ENCODE results near the gene TSPAN4.

TSPAN4 gene

DNA sequence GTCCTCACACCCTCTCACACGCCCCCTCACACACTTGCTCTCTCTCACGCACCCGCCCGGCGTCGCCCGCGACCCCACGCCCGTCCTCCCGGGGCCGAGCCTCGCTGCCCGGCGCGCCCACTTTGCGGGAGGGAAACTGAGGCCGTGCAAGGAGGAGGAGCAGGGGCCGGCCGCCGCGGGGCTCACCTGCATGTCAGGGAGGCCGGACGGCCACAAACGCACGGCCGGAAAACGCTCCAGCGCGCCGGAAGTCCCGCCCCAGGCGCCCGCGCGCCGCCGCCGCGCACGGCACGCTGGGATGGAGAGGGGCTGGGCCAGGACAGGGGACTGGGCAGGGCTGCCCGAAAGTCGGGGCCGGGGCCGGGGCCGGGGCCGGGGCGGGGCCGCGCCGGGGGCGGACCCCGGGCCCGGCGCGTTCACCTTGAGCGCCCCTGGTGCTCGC, 68.0 kb downstream of the TSPAN4 start, which contains the start of gene CHID1 (continued):
- TF ChIP-seq ZNF169 (tag by site-specific recombination; IDR thresholded peaks at IDR 0.05), result no peak
- TF ChIP-seq ZNF76 (tag by site-specific recombination; IDR thresholded peaks at IDR 0.05; ENCODE audit: borderline replicate concordance, low read depth), result 0 out of 2 replicates have a peak, but pooled peaks have one; percentile 27
- no peak for TF ChIP-seq ZNF501 (tag by site-specific recombination; IDR thresholded peaks at IDR 0.05)
- no peak for TF ChIP-seq ZFP37 (tag by site-specific recombination; IDR thresholded peaks at IDR 0.05)
- TF ChIP-seq ZNF596 (tag by site-specific recombination; IDR thresholded peaks at IDR 0.05), result no peak
- no peak for TF ChIP-seq ZNF510 (tag by site-specific recombination; IDR thresholded peaks at IDR 0.05; ENCODE audit: insufficient replicate concordance)
- no peak for TF ChIP-seq ZNF155 (tag by site-specific recombination; IDR thresholded peaks at IDR 0.05)
- TF ChIP-seq, protein P1, sequence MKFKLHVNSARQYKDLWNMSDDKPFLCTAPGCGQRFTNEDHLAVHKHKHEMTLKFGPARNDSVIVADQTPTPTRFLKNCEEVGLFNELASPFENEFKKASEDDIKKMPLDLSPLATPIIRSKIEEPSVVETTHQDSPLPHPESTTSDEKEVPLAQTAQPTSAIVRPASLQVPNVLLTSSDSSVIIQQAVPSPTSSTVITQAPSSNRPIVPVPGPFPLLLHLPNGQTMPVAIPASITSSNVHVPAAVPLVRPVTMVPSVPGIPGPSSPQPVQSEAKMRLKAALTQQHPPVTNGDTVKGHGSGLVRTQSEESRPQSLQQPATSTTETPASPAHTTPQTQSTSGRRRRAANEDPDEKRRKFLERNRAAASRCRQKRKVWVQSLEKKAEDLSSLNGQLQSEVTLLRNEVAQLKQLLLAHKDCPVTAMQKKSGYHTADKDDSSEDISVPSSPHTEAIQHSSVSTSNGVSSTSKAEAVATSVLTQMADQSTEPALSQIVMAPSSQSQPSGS (tag by site-specific recombination; IDR thresholded peaks at IDR 0.05; ENCODE audit: low read depth), result no peak
- TF ChIP-seq, protein P2, sequence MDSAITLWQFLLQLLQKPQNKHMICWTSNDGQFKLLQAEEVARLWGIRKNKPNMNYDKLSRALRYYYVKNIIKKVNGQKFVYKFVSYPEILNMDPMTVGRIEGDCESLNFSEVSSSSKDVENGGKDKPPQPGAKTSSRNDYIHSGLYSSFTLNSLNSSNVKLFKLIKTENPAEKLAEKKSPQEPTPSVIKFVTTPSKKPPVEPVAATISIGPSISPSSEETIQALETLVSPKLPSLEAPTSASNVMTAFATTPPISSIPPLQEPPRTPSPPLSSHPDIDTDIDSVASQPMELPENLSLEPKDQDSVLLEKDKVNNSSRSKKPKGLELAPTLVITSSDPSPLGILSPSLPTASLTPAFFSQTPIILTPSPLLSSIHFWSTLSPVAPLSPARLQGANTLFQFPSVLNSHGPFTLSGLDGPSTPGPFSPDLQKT (IDR thresholded peaks at IDR 0.05; ENCODE audit: borderline replicate concordance, low read depth, low read length), result no peak
- no peak for TF ChIP-seq ZSCAN30 (tag by site-specific recombination; IDR thresholded peaks at IDR 0.05)
- TF ChIP-seq, protein P3, sequence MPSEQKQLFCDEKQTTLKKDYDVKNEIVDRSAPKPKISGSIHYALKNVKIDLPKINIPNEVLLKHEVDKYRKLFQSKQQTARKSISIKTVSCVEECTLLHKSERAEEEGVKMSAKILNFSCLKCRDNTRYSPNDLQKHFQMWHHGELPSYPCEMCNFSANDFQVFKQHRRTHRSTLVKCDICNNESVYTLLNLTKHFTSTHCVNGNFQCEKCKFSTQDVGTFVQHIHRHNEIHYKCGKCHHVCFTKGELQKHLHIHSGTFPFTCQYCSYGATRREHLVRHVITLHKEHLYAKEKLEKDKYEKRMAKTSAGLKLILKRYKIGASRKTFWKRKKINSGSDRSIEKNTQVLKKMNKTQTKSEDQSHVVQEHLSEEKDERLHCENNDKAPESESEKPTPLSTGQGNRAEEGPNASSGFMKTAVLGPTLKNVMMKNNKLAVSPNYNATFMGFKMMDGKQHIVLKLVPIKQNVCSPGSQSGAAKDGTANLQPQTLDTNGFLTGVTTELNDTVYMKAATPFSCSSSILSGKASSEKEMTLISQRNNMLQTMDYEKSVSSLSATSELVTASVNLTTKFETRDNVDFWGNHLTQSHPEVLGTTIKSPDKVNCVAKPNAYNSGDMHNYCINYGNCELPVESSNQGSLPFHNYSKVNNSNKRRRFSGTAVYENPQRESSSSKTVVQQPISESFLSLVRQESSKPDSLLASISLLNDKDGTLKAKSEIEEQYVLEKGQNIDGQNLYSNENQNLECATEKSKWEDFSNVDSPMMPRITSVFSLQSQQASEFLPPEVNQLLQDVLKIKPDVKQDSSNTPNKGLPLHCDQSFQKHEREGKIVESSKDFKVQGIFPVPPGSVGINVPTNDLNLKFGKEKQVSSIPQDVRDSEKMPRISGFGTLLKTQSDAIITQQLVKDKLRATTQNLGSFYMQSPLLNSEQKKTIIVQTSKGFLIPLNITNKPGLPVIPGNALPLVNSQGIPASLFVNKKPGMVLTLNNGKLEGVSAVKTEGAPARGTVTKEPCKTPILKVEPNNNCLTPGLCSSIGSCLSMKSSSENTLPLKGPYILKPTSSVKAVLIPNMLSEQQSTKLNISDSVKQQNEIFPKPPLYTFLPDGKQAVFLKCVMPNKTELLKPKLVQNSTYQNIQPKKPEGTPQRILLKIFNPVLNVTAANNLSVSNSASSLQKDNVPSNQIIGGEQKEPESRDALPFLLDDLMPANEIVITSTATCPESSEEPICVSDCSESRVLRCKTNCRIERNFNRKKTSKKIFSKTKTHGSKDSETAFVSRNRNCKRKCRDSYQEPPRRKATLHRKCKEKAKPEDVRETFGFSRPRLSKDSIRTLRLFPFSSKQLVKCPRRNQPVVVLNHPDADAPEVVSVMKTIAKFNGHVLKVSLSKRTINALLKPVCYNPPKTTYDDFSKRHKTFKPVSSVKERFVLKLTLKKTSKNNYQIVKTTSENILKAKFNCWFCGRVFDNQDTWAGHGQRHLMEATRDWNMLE (tag by site-specific recombination; conservative IDR thresholded peaks at IDR 0.05; ENCODE audit: low read depth), result no peak
- TF ChIP-seq, protein P4, sequence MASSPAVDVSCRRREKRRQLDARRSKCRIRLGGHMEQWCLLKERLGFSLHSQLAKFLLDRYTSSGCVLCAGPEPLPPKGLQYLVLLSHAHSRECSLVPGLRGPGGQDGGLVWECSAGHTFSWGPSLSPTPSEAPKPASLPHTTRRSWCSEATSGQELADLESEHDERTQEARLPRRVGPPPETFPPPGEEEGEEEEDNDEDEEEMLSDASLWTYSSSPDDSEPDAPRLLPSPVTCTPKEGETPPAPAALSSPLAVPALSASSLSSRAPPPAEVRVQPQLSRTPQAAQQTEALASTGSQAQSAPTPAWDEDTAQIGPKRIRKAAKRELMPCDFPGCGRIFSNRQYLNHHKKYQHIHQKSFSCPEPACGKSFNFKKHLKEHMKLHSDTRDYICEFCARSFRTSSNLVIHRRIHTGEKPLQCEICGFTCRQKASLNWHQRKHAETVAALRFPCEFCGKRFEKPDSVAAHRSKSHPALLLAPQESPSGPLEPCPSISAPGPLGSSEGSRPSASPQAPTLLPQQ (tag by site-specific recombination; IDR thresholded peaks at IDR 0.05), result peak; percentile 34; the same call in 1 of the 2 replicates
- no peak for TF ChIP-seq ZNF426 (tag by site-specific recombination; IDR thresholded peaks at IDR 0.05)
- TF ChIP-seq SP3 (tag by site-specific recombination; IDR thresholded peaks at IDR 0.05), result peak; percentile 56
- TF ChIP-seq SCRT2 (tag by site-specific recombination; IDR thresholded peaks at IDR 0.05), result no peak
- TF ChIP-seq, protein P5, sequence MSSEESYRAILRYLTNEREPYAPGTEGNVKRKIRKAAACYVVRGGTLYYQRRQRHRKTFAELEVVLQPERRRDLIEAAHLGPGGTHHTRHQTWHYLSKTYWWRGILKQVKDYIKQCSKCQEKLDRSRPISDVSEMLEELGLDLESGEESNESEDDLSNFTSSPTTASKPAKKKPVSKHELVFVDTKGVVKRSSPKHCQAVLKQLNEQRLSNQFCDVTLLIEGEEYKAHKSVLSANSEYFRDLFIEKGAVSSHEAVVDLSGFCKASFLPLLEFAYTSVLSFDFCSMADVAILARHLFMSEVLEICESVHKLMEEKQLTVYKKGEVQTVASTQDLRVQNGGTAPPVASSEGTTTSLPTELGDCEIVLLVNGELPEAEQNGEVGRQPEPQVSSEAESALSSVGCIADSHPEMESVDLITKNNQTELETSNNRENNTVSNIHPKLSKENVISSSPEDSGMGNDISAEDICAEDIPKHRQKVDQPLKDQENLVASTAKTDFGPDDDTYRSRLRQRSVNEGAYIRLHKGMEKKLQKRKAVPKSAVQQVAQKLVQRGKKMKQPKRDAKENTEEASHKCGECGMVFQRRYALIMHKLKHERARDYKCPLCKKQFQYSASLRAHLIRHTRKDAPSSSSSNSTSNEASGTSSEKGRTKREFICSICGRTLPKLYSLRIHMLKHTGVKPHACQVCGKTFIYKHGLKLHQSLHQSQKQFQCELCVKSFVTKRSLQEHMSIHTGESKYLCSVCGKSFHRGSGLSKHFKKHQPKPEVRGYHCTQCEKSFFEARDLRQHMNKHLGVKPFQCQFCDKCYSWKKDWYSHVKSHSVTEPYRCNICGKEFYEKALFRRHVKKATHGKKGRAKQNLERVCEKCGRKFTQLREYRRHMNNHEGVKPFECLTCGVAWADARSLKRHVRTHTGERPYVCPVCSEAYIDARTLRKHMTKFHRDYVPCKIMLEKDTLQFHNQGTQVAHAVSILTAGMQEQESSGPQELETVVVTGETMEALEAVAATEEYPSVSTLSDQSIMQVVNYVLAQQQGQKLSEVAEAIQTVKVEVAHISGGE (tag by site-specific recombination; conservative IDR thresholded peaks at IDR 0.05; ENCODE audit: low read depth), result peak; percentile 76; the same call in 1 of the 2 replicates
- TF ChIP-seq, protein P6, sequence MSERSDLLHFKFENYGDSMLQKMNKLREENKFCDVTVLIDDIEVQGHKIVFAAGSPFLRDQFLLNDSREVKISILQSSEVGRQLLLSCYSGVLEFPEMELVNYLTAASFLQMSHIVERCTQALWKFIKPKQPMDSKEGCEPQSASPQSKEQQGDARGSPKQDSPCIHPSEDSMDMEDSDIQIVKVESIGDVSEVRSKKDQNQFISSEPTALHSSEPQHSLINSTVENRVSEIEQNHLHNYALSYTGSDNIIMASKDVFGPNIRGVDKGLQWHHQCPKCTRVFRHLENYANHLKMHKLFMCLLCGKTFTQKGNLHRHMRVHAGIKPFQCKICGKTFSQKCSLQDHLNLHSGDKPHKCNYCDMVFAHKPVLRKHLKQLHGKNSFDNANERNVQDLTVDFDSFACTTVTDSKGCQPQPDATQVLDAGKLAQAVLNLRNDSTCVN (tag by site-specific recombination; optimal IDR thresholded peaks at IDR 0.05), result peak; percentile 70
- 0 out of 2 replicates have a peak, but pooled peaks have one; percentile 1 for TF ChIP-seq ZNF335 (tag by site-specific recombination; conservative IDR thresholded peaks at IDR 0.05)
- TF ChIP-seq, protein P7, sequence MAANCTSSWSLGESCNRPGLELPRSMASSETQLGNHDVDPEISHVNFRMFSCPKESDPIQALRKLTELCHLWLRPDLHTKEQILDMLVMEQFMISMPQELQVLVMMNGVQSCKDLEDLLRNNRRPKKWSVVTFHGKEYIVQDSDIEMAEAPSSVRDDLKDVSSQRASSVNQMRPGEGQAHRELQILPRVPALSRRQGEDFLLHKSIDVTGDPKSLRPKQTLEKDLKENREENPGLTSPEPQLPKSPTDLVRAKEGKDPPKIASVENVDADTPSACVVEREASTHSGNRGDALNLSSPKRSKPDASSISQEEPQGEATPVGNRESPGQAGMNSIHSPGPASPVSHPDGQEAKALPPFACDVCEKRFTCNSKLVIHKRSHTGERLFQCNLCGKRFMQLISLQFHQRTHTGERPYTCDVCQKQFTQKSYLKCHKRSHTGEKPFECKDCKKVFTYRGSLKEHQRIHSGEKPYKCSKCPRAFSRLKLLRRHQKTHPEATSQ (tag by site-specific recombination; IDR thresholded peaks at IDR 0.05), result peak; percentile 82; the same call in 1 of the 2 replicates
- TF ChIP-seq MEIS1 (CRISPR knock-in tag; IDR thresholded peaks at IDR 0.05; ENCODE audit: borderline replicate concordance), result no peak
- TF ChIP-seq MZF1 (tag by site-specific recombination; IDR thresholded peaks at IDR 0.05; ENCODE audit: borderline replicate concordance), result no peak
- TF ChIP-seq, protein P8, sequence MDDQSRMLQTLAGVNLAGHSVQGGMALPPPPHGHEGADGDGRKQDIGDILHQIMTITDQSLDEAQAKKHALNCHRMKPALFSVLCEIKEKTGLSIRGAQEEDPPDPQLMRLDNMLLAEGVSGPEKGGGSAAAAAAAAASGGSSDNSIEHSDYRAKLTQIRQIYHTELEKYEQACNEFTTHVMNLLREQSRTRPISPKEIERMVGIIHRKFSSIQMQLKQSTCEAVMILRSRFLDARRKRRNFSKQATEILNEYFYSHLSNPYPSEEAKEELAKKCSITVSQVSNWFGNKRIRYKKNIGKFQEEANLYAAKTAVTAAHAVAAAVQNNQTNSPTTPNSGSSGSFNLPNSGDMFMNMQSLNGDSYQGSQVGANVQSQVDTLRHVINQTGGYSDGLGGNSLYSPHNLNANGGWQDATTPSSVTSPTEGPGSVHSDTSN (CRISPR knock-in tag; IDR thresholded peaks at IDR 0.05), result 0 out of 2 replicates have a peak, but pooled peaks have one; percentile 21

All from HEK293 (cell line).